ENCODE results near the gene MDM4.
A peak's percentile ranks its signal among the peaks of the same experiment; 100 is the strongest.
"Not testable (repeated sequence)": the region's sequence is repeated elsewhere in the genome, so short reads cannot be mapped to it uniquely, and the experiment has no call there.

MDM4 gene

GRCh38 chr1:204563780-204564179 is 47.6 kb downstream of the MDM4 start:
- no peak for DNase-seq

- DNase-seq: no peak
These were observed 48.6 kb downstream of the MDM4 start for GRCh38 chr1:204564835-204565234.

GRCh38 chr1:204565617-204566582 is 49.7 kb downstream of the MDM4 start:
- peak; percentile 74 for DNase-seq

- DNase-seq: no peak
These were observed 50.4 kb downstream of the MDM4 start for GRCh38 chr1:204566583-204566955.

GRCh38 chr1:204567071-204567470 is 50.9 kb downstream of the MDM4 start:
- no peak for DNase-seq

GRCh38 chr1:204568576-204569315 is 52.5 kb downstream of the MDM4 start:
- no peak for DNase-seq

- no peak for DNase-seq
These were observed 53.3 kb downstream of the MDM4 start for GRCh38 chr1:204569478-204569877.

GRCh38 chr1:204570021-204570420 is 53.8 kb downstream of the MDM4 start:
- not testable (repeated sequence) for DNase-seq

- no peak for DNase-seq
These were observed 54.9 kb downstream of the MDM4 start for GRCh38 chr1:204571128-204571527.

- no peak for DNase-seq
These were observed 55.4 kb downstream of the MDM4 start for GRCh38 chr1:204571631-204572030.

- DNase-seq: peak; percentile 46
These were observed 57.0 kb downstream of the MDM4 start for GRCh38 chr1:204572923-204573922.

- peak; percentile 28 for DNase-seq
These were observed 58.0 kb downstream of the MDM4 start for GRCh38 chr1:204574016-204574864.

- DNase-seq: peak; percentile 20
These were observed 58.6 kb downstream of the MDM4 start for GRCh38 chr1:204574865-204575163.

GRCh38 chr1:204575221-204576190 is 59.3 kb downstream of the MDM4 start:
- no peak for DNase-seq

- no peak for DNase-seq
These were observed 60.2 kb downstream of the MDM4 start for GRCh38 chr1:204576422-204576821.

- DNase-seq: no peak
These were observed 61.7 kb downstream of the MDM4 start for GRCh38 chr1:204577794-204578478.

GRCh38 chr1:204578867-204579664 is 62.9 kb downstream of the MDM4 start:
- DNase-seq: peak; percentile 25

- no peak for DNase-seq
These were observed 63.5 kb downstream of the MDM4 start for GRCh38 chr1:204579681-204580080.

- DNase-seq: no peak
These were observed 64.7 kb downstream of the MDM4 start for GRCh38 chr1:204580862-204581261.
